Ishikawa (cell line): ENCODE results near the gene KLHL5.

ENCODE experiments used
- CEBPB ChIP-seq: IDR thresholded peaks from 2 replicates; pipeline ENCODE4 v1.6.1; 2012
- EGR1 ChIP-seq: IDR thresholded peaks from 2 replicates; pipeline ENCODE4 v1.6.1; 2012
- REST ChIP-seq: IDR thresholded peaks from 2 replicates; pipeline ENCODE4 v1.6.1; 2012; ENCODE audit warnings: low read depth, mild to moderate bottlenecking

- no peak for TF ChIP-seq EGR1
- TF ChIP-seq REST = no peak
- no peak for TF ChIP-seq CEBPB
Observed at GRCh38 chr4:39039108-39039507, 22.9 kb upstream of the KLHL5 start.
